SU-DHL-6 (cell line): ENCODE data around the gene C1QL4.
A peak's percentile ranks its signal among the peaks of the same experiment; 100 is the strongest.

Experiments
- H2AFZ ChIP-seq: fragments of 200-600 bp; sonication (generic); 2 replicates; pipeline ENCODE4 v1.6.1; 2014; ENCODE audit warnings: low read depth, mild to moderate bottlenecking, moderate library complexity, mixed read lengths, antibody characterized with exemption, low read length; ENCODE audit not compliant: severe bottlenecking
- H3F3A ChIP-seq: fragments of 200-600 bp; shearing (Covaris generic); 2 replicates; pipeline ENCODE4 v1.6.0; 2016; ENCODE audit warnings: antibody characterized with exemption, mild to moderate bottlenecking; ENCODE audit not compliant: insufficient read depth
- H3K27ac ChIP-seq: fragments of 200-600 bp; sonication (generic); 2 replicates; pipeline ENCODE4 v1.5.1; 2016; ENCODE audit warnings: low read depth, mild to moderate bottlenecking, low read length, moderate library complexity, mixed read lengths
- H3K27me3 ChIP-seq: fragments of 200-600 bp; sonication (generic), shearing (Covaris generic); 2 replicates; pipeline ENCODE4 v1.6.0; 2014; ENCODE audit warnings: mild to moderate bottlenecking, low read length
- H3K36me3 ChIP-seq: fragments of 200-600 bp; sonication (generic); 2 replicates; pipeline ENCODE4 v1.6.1; 2014; ENCODE audit warnings: mild to moderate bottlenecking, low read length, mixed read lengths
- H3K4me2 ChIP-seq: fragments of 300-600, 200-600 bp; shearing (Covaris generic), sonication (generic); 2 replicates; pipeline ENCODE4 v1.6.0; 2014; ENCODE audit warnings: low read length, low read depth, mild to moderate bottlenecking; ENCODE audit not compliant: poor library complexity, severe bottlenecking
- H3K4me3 ChIP-seq: fragments of 200-600 bp; sonication (generic); 2 replicates; pipeline ENCODE4 v1.5.1; 2014; ENCODE audit warnings: antibody characterized with exemption, low read length, mild to moderate bottlenecking, mixed read lengths; ENCODE audit not compliant: insufficient read depth, poor library complexity, severe bottlenecking
- H3K79me2 ChIP-seq: fragments of 200-600 bp; sonication (generic); 2 replicates; pipeline ENCODE4 v1.6.1; 2014; ENCODE audit warnings: mild to moderate bottlenecking, low read length, moderate library complexity; ENCODE audit not compliant: insufficient read depth
- H3K9ac ChIP-seq: fragments of 200-600 bp; sonication (generic); 2 replicates; pipeline ENCODE4 v1.7.0; 2014; ENCODE audit warnings: mild to moderate bottlenecking, low read length
- H3K9me2 ChIP-seq: fragments of 200-600 bp; sonication (generic); replicated peaks from 2 replicates; pipeline ENCODE4 v1.6.1; 2014; ENCODE audit warnings: low read length; ENCODE audit not compliant: insufficient read depth
- H3K9me3 ChIP-seq: fragments of 200-600 bp; sonication (generic); 2 replicates; pipeline ENCODE4 v1.6.1; 2014; ENCODE audit warnings: low read length, mixed read lengths; ENCODE audit not compliant: insufficient read depth
- H4K20me1 ChIP-seq: fragments of 200-600 bp; sonication (generic); 2 replicates; pipeline ENCODE4 v1.6.1; 2014; ENCODE audit warnings: low read depth, mild to moderate bottlenecking, antibody characterized with exemption, low read length, moderate library complexity, mixed read lengths
- EZH2phosphoT487 ChIP-seq: fragments of 200-600 bp; sonication (generic), shearing (Covaris generic); conservative IDR thresholded peaks from 2 replicates; pipeline ENCODE4 v1.6.1; 2018; ENCODE audit warnings: mild to moderate bottlenecking, antibody characterized with exemption, low read length, moderate library complexity, mixed read lengths
- TF ChIP-seq, protein P1 (sequence below): fragments of 200-600 bp; sonication (generic); IDR thresholded peaks from one replicate; pipeline ENCODE4 v1.5.1; 2017; ENCODE audit warnings: antibody characterized with exemption, mild to moderate bottlenecking, low read length, moderate library complexity; ENCODE audit not compliant: insufficient read depth, poor library complexity, severe bottlenecking

Gene C1QL4

DNA sequence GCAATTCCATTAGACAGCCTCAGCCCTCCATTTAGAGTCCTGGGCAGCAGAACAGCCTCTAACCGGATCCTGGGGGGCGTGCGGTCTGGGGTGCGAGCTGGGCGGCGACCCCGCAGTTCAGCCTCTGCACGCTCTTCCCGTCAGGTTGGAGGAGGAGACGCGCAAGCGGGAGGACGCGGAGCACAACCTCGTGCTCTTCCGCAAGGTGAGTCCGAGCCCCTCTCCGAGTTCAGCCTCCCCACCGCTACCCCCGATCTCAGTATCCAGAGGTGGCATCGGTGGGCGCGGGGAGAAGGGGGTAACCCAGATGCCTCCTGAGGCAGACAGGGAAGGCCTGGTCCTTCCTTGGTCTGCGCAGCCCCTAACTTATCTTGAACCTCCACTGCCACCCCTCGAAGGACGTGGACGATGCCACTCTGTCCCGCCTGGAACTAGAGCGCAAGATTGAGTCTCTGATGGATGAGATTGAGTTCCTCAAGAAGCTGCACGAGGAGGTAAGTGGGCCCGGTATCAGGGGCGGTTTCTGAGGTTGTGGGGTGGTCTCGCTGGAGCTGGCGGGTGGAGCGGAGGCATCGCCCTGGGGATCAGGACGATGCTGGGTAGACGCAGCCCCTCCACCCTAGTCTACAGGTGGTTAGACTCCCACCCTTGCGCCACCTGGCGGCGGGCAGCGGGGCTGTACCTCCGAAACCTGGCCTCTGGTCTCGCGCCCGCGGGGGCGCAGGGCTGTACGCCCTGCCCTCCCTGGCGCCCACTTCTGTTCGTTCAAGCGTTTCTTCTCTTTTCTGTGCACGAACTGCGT is 40.8 kb downstream of the C1QL4 start:
- H3K9me2 ChIP-seq = no peaks in the 10 kb centered on the region
- H3K27ac ChIP-seq = no peak overlapping the region
- H2AFZ ChIP-seq = peak overlapping the region; percentile 71
- H3K79me2 ChIP-seq = no peaks in the 10 kb centered on the region
- H3K4me3 ChIP-seq = peak overlapping the region; percentile 49
- H3K27me3 ChIP-seq = no peaks in the 10 kb centered on the region
- H4K20me1 ChIP-seq = no peaks in the 10 kb centered on the region
- H3K9ac ChIP-seq = peak overlapping the region; percentile 37
- H3K9me3 ChIP-seq = no peaks in the 10 kb centered on the region
- TF ChIP-seq, protein P1, sequence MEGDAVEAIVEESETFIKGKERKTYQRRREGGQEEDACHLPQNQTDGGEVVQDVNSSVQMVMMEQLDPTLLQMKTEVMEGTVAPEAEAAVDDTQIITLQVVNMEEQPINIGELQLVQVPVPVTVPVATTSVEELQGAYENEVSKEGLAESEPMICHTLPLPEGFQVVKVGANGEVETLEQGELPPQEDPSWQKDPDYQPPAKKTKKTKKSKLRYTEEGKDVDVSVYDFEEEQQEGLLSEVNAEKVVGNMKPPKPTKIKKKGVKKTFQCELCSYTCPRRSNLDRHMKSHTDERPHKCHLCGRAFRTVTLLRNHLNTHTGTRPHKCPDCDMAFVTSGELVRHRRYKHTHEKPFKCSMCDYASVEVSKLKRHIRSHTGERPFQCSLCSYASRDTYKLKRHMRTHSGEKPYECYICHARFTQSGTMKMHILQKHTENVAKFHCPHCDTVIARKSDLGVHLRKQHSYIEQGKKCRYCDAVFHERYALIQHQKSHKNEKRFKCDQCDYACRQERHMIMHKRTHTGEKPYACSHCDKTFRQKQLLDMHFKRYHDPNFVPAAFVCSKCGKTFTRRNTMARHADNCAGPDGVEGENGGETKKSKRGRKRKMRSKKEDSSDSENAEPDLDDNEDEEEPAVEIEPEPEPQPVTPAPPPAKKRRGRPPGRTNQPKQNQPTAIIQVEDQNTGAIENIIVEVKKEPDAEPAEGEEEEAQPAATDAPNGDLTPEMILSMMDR = peak; percentile 88
- no peak for TF ChIP-seq EZH2phosphoT487
- H3K4me2 ChIP-seq = peak overlapping the region; percentile 68
- H3K36me3 ChIP-seq = no peaks in the 10 kb centered on the region
- no peaks in the 10 kb centered on the region for H3F3A ChIP-seq

DNA sequence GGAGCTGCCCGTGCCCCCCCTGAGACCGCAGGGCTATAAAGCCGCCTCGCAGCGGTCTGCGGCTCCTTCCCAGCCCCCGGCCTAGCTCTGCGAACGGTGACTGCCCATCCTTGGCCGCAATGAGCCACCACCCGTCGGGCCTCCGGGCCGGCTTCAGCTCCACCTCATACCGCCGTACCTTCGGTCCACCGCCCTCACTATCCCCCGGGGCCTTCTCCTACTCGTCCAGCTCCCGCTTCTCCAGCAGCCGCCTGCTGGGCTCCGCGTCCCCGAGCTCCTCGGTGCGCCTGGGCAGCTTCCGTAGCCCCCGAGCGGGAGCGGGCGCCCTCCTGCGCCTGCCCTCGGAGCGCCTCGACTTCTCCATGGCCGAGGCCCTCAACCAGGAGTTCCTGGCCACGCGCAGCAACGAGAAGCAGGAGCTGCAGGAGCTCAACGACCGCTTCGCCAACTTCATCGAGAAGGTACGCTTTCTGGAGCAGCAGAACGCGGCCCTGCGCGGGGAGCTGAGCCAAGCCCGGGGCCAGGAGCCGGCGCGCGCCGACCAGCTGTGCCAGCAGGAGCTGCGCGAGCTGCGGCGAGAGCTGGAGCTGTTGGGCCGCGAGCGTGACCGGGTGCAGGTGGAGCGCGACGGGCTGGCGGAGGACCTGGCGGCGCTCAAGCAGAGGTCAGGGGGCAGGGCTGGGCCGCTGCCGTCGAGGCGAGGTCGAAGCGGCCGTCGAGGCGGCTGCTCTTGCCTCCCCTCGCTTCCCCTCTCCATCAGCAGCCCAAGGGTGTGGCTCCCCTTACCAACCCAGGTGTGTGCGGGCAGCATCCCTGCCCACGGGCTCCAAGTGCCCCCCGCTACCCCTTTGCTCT is 41.7 kb downstream of the C1QL4 start, which contains the start of gene PRPH:
PRPH (plus strand) TSS at position 66 of the 855 bp plus-strand sequence; CDS start at position 120, 54 bp downstream.
- no peak within 1 kb of the TSS for H3K4me2 ChIP-seq
- TF ChIP-seq, protein P1 = no peak
- no peak for TF ChIP-seq EZH2phosphoT487
- H3K36me3 ChIP-seq = no peaks in the 10 kb centered on the region
- H2AFZ ChIP-seq = no peak within 1 kb of the TSS
- no peak within 1 kb of the TSS for H3K9ac ChIP-seq
- no peaks in the 10 kb centered on the region for H3K79me2 ChIP-seq
- no peak within 1 kb of the TSS for H3K27ac ChIP-seq
- no peaks in the 10 kb centered on the region for H4K20me1 ChIP-seq
- H3K4me3 ChIP-seq = no peak within 1 kb of the TSS
- H3K9me2 ChIP-seq = no peaks in the 10 kb centered on the region
- H3K9me3 ChIP-seq = no peaks in the 10 kb centered on the region
- no peaks in the 10 kb centered on the region for H3K27me3 ChIP-seq
- no peaks in the 10 kb centered on the region for H3F3A ChIP-seq

DNA sequence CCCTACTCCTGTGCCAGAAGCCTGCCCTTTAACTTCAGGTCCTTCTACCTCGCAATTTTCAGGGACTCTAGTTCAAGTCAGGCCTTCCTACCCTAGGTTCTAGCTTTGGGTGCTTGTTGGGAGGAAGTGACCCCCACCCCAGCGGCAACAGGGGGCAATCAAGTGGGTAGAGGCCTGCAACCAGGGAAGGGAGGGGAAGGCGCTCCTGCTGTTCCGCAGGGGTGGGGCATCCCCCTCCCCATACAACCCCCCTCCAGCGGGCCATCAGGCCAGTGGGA is 42.2 kb downstream of the C1QL4 start:
- no peak overlapping the region for H3K4me3 ChIP-seq
- H3K27me3 ChIP-seq = no peaks in the 10 kb centered on the region
- no peaks in the 10 kb centered on the region for H3K9me3 ChIP-seq
- no peak overlapping the region for H3K9ac ChIP-seq
- TF ChIP-seq, protein P1 = no peak
- TF ChIP-seq EZH2phosphoT487 = no peak
- no peaks in the 10 kb centered on the region for H3K36me3 ChIP-seq
- H3F3A ChIP-seq = no peaks in the 10 kb centered on the region
- no peaks in the 10 kb centered on the region for H4K20me1 ChIP-seq
- H3K79me2 ChIP-seq = no peaks in the 10 kb centered on the region
- no peak overlapping the region for H2AFZ ChIP-seq
- H3K4me2 ChIP-seq = no peak overlapping the region
- no peaks in the 10 kb centered on the region for H3K9me2 ChIP-seq
- H3K27ac ChIP-seq = no peak overlapping the region
